HEK293 (cell line): ENCODE results near the gene KRTCAP3.

Source experiments
- ZNF10 ChIP-seq: fragments of 450-650 bp; formaldehyde crosslinking; IDR thresholded peaks from 2 replicates; pipeline ENCODE4 v1.5.1; 2017; ENCODE audit warnings: missing biosample characterization, missing genetic modification characterization
- ZNF274 ChIP-seq, 2 experiments: fragments of 200-500 bp in 1 of 2; fragments of 450-650 bp in 1 of 2; sonication (Bioruptor generic) in 1 of 2; formaldehyde crosslinking in 1 of 2; IDR thresholded peaks; 2 replicates each; pipeline versions ENCODE4 v1.5.1 to v1.6.1; 2014 to 2016; ENCODE audit warnings: borderline replicate concordance in 1 of 2, inconsistent platforms in 1 of 2, low read length in 1 of 2, missing biosample characterization in 1 of 2, missing genetic modification characterization in 1 of 2
- ZNF529 ChIP-seq: fragments of 450-650 bp; formaldehyde crosslinking; IDR thresholded peaks from 2 replicates; pipeline ENCODE4 v1.5.1; 2017; ENCODE audit warnings: missing genetic modification characterization, missing biosample characterization; ENCODE audit not compliant: insufficient replicate concordance

DNA sequence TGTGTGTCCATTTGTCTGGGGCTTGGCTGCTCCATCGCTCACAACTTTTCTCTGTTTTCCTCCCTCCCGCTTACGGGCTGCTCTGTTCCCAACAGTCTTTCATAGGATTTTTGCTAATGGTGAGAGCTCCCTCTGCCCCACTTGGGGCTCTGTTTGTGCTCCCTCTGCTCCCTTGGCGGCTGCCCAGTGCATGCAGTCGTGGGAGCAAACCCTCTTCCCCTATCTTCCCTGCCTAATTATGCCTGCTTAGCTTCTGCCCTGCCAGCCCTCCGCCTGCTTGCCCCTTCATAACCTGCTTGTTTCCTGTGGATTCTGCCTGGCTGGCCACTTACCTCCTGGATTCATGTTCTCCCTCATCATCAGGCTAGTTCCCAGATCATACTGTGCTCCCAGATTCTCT is 6.6 kb upstream of the KRTCAP3 start:
- TF ChIP-seq ZNF274 (IDR thresholded peaks at IDR 0.05; ENCODE audit: low read length) (no peak), ZNF274 (tag by site-specific recombination; IDR thresholded peaks at IDR 0.05; ENCODE audit: borderline replicate concordance) (no peak), ZNF529 (tag by site-specific recombination) (no peak), ZNF10 (tag by site-specific recombination) (no peak)
